ENCODE results near the gene CLCNKB. TPM values are rescaled to one million over a fixed set of nuclear protein-coding genes. Genes with fewer than 3 reads are reported as not detected.
"Not testable (repeated sequence)": the region's sequence is repeated elsewhere in the genome, so short reads cannot be mapped to it uniquely, and the experiment has no call there.

Gene CLCNKB
- total RNA-seq, 1 donor from 2014 or later, result not detected

GRCh38 chr1:16023050-16023653 is 20.4 kb upstream of the CLCNKB start:
- no peak for TF ChIP-seq CTCF (IDR thresholded peaks at IDR 0.05)
- H3K27me3 ChIP-seq, result no peaks in the 10 kb centered on the region
- H3K27ac ChIP-seq, result peak overlapping the region in 1 of 2 donors; percentile 23
- DNase-seq (ENCODE audit: low spot score in 2 of 2), result no peak
- H3K4me1 ChIP-seq, result peaks cover 17 to 32% of the 10 kb centered on the region in 2 donors
- H3K36me3 ChIP-seq, result no peaks in the 10 kb centered on the region
- no peaks in the 10 kb centered on the region for H3K9me3 ChIP-seq
- H3K4me3 ChIP-seq, result no peak overlapping the region
- intact Hi-C loops (cut with DNase I), result no loop called here

- H3K36me3 ChIP-seq; DNase-seq (ENCODE audit: low spot score in 2 of 2); H3K4me1 ChIP-seq; H3K9me3 ChIP-seq; H3K27me3 ChIP-seq; intact Hi-C loops (cut with DNase I); H3K27ac ChIP-seq: not testable (repeated sequence)
- H3K4me3 ChIP-seq, result peak overlapping the region in 1 of 2 donors; percentile 46
Measured at GRCh38 chr1:16026302-16026701, 17.3 kb upstream of the CLCNKB start.

GRCh38 chr1:16026723-16027484 is 16.7 kb upstream of the CLCNKB start:
- Histone ChIP-seq H3K27me3 (no peaks in the 10 kb centered on the region), H3K9me3 (no peaks in the 10 kb centered on the region), H3K27ac (peak overlapping the region in 1 of 2 donors; percentile 35), H3K36me3 (no peaks in the 10 kb centered on the region), H3K4me3 (peak overlapping the region; percentile 3 to 46), H3K4me1 (peaks cover 8 to 9% of the 10 kb centered on the region in 2 donors)
- intact Hi-C loops (cut with DNase I), result no loop called here
- DNase-seq (ENCODE audit: low spot score in 2 of 2), result no peak
- TF ChIP-seq CTCF (IDR thresholded peaks at IDR 0.05), result no peak

- H3K9me3 ChIP-seq, result no peaks in the 10 kb centered on the region
- no peaks in the 10 kb centered on the region for H3K36me3 ChIP-seq
- peaks cover 11 to 15% of the 10 kb centered on the region in 2 donors for H3K4me1 ChIP-seq
- H3K27me3 ChIP-seq, result no peaks in the 10 kb centered on the region
- no peak overlapping the region for H3K4me3 ChIP-seq
- DNase-seq (ENCODE audit: low spot score in 2 of 2), result no peak
- intact Hi-C loops (cut with DNase I), result no loop called here
- TF ChIP-seq CTCF (IDR thresholded peaks at IDR 0.05), result no peak
- H3K27ac ChIP-seq, result no peak overlapping the region
Measured at GRCh38 chr1:16028237-16029002, 15.2 kb upstream of the CLCNKB start.

- H3K27ac ChIP-seq; H3K9me3 ChIP-seq; H3K36me3 ChIP-seq; H3K4me3 ChIP-seq; DNase-seq (ENCODE audit: low spot score in 2 of 2); intact Hi-C loops (cut with DNase I); H3K27me3 ChIP-seq: not testable (repeated sequence)
- peaks cover 11 to 15% of the 10 kb centered on the region in 2 donors for H3K4me1 ChIP-seq
Measured at GRCh38 chr1:16029003-16029268, 14.6 kb upstream of the CLCNKB start.

- no peak for TF ChIP-seq CTCF (IDR thresholded peaks at IDR 0.05)
- Histone ChIP-seq H3K27me3 (no peaks in the 10 kb centered on the region), H3K4me3 (no peak overlapping the region), H3K4me1 (peaks cover 11 to 15% of the 10 kb centered on the region in 2 donors), H3K36me3 (no peaks in the 10 kb centered on the region), H3K27ac (no peak overlapping the region), H3K9me3 (no peaks in the 10 kb centered on the region)
- DNase-seq (ENCODE audit: low spot score in 2 of 2), result no peak
- intact Hi-C loops (cut with DNase I), result no loop called here
Measured at GRCh38 chr1:16029288-16029687, 14.3 kb upstream of the CLCNKB start.
